NK-92 (cell line): Measurements from ENCODE around the gene TRPM4.
"Not testable (repeated sequence)": the region's sequence is repeated elsewhere in the genome, so short reads cannot be mapped to it uniquely, and the experiment has no call there.

Source experiments
- DNase-seq: peaks from one replicate; lab custom pipeline; 2025; ENCODE audit not compliant: unreplicated experiment; lab: John Stamatoyannopoulos, UW

Gene TRPM4

GRCh38 chr19:49126575-49126974, 31.0 kb upstream of the TRPM4 start:
- DNase-seq = no peak

- not testable (repeated sequence) for DNase-seq
These were observed 30.4 kb upstream of the TRPM4 start for GRCh38 chr19:49127225-49127624.

GRCh38 chr19:49127674-49128544, 29.7 kb upstream of the TRPM4 start:
- DNase-seq = peak; percentile 57

GRCh38 chr19:49128545-49129237, 28.9 kb upstream of the TRPM4 start:
- DNase-seq = no peak

- DNase-seq = no peak
These were observed 28.4 kb upstream of the TRPM4 start for GRCh38 chr19:49129238-49129583.

- no peak for DNase-seq
These were observed 27.3 kb upstream of the TRPM4 start for GRCh38 chr19:49130325-49130724.

GRCh38 chr19:49132974-49133609, 24.5 kb upstream of the TRPM4 start:
- DNase-seq = no peak

- no peak for DNase-seq
These were observed 23.8 kb upstream of the TRPM4 start for GRCh38 chr19:49133621-49134454.

GRCh38 chr19:49135686-49136085, 21.9 kb upstream of the TRPM4 start:
- DNase-seq = no peak

- DNase-seq = no peak
These were observed 20.8 kb upstream of the TRPM4 start for GRCh38 chr19:49136771-49137171.

- no peak for DNase-seq
These were observed 16.6 kb upstream of the TRPM4 start for GRCh38 chr19:49140951-49141350.

- DNase-seq = no peak
These were observed 16.2 kb upstream of the TRPM4 start for GRCh38 chr19:49141352-49141751.

GRCh38 chr19:49142866-49143335, 14.7 kb upstream of the TRPM4 start:
- no peak for DNase-seq

GRCh38 chr19:49145573-49146407, 11.8 kb upstream of the TRPM4 start:
- no peak for DNase-seq

- not testable (repeated sequence) for DNase-seq
These were observed 11.2 kb upstream of the TRPM4 start for GRCh38 chr19:49146408-49146770.

GRCh38 chr19:49148044-49148682, 9.4 kb upstream of the TRPM4 start:
- no peak for DNase-seq

GRCh38 chr19:49148784-49149651, 8.6 kb upstream of the TRPM4 start:
- no peak for DNase-seq

GRCh38 chr19:49149652-49150105, 7.9 kb upstream of the TRPM4 start:
- no peak for DNase-seq
